HEK293T (cell line): ENCODE measurements around the gene HYAL2.

Experiments
- CTBP1 ChIP-seq: fragments of 450-650 bp; IDR thresholded peaks from 2 replicates; pipeline ENCODE4 v1.6.1; 2016; ENCODE audit warnings: borderline replicate concordance
- ELF4 ChIP-seq: fragments of 450-650 bp; IDR thresholded peaks from 2 replicates; pipeline ENCODE4 v1.6.1; 2017; ENCODE audit warnings: antibody characterized with exemption
- FOXK2 ChIP-seq: fragments of 450-650 bp; IDR thresholded peaks from 2 replicates; pipeline ENCODE4 v1.6.1; 2016; ENCODE audit warnings: mild to moderate bottlenecking
- HDGF ChIP-seq: fragments of 450-650 bp; IDR thresholded peaks from 2 replicates; pipeline ENCODE4 v1.6.1; 2017; ENCODE audit warnings: antibody characterized with exemption, borderline replicate concordance
- NFRKB ChIP-seq: fragments of 450-650 bp; IDR thresholded peaks from 2 replicates; pipeline ENCODE4 v1.6.1; 2016; ENCODE audit warnings: mild to moderate bottlenecking, moderate library complexity
- SP1 ChIP-seq: fragments of 450-650 bp; IDR thresholded peaks from 2 replicates; pipeline ENCODE4 v1.6.1; 2017
- SUZ12 ChIP-seq: fragments of 450-650 bp; IDR thresholded peaks from 2 replicates; pipeline ENCODE4 v1.6.1; 2016; ENCODE audit warnings: mild to moderate bottlenecking
- ZNF384 ChIP-seq: fragments of 450-650 bp; IDR thresholded peaks from 2 replicates; pipeline ENCODE4 v1.6.1; 2016

DNA sequence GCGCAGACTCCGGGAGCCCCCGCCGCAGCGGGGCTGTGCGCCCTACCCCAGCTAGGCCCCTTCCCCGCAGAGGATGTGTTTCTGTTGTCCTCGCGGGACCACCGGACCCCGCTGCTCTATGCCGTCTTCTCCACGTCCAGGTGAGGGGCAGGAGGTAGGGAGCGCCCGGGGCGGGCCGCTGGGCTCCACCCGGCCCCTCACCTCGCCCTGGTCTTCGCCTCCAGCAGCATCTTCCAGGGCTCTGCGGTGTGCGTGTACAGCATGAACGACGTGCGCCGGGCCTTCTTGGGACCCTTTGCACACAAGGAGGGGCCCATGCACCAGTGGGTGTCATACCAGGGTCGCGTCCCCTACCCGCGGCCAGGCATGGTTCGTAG lies 48.9 kb downstream of the HYAL2 start:
- TF ChIP-seq SP1 (no peak), HDGF (no peak), FOXK2 (no peak), CTBP1 (no peak), ZNF384 (no peak), ELF4 (no peak), NFRKB (no peak), SUZ12 (no peak)
